ENCODE data around the gene GIGYF2.

The GIGYF2 gene

GRCh38 chr2:232761301-232761907 lies 64.3 kb downstream of the GIGYF2 start:
- no peak for DNase-seq (ENCODE audit: low read depth)

DNA sequence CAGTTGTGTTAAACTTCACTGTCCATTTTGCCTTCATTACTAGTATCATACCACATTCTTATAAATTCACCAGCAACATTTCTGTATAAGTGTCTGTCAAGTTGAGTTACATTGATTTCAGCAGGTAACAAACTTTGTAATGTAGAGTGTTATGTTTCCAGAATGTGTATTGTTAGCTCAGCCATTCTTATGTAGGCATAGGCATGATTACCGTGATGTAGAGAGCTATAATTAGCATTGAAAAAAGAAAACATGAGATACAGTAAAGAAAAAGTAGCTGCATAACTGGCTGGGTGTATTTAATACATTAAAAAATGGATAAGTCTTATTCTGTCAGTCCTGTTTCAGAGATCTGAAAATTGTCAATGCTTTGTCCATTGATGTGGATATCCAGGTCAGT lies 70.7 kb downstream of the GIGYF2 start:
- no peak for DNase-seq (ENCODE audit: low read depth)

- no peak for DNase-seq (ENCODE audit: low read depth)
These were observed 73.1 kb downstream of the GIGYF2 start for GRCh38 chr2:232770207-232770606.

- no peak for DNase-seq (ENCODE audit: low read depth)
These were observed 74.7 kb downstream of the GIGYF2 start for GRCh38 chr2:232771870-232772269.

DNA sequence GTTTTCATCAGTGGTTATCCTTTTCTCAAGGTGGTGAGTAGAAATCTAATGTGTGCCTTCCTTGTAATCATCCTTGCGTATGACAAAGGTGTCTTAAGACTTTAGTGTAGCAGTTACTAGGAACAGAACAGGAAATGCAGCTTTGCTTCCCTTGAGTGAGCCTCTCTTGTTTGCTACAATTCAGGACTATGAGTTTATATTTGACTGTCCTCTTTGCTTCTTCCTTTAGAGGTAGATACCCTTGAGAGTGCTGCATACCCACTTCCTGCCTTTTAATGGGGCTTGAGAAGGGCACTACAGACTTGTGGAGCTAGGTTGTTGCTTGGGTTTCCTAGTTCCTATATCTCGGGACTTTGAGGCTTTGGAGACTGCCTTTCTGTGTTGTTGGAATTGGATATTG lies 75.4 kb downstream of the GIGYF2 start:
- no peak for DNase-seq (ENCODE audit: low read depth)

GRCh38 chr2:232773815-232774214 lies 76.7 kb downstream of the GIGYF2 start:
- DNase-seq (ENCODE audit: low read depth) = no peak

- no peak for DNase-seq (ENCODE audit: low read depth)
These were observed 79.3 kb downstream of the GIGYF2 start, which contains the start of gene KCNJ13 for GRCh38 chr2:232776435-232776834. Gene KCNJ13 (minus strand): TSS chr2:232776565. CDS start chr2:232771362, 5,203 bp downstream.

DNA sequence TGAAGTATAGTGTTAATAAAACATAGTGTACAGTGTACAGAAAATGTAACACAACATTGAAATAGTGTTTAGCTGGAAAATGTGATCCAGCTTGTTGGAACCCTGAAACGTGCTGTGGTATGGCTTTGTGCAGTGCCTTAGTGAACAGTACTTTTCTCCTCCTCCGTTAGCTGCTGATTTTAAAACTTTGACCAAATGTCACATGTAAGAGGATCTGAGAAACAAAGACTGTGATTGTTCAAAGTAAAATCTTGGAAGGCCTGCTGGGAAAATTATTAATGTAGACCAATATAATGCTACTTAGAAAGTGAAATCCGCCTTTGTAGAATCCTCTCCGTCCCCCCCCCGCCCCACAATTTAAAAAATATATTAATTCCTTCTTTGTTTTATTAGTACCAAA lies 80.1 kb downstream of the GIGYF2 start:
- no peak for DNase-seq (ENCODE audit: low read depth)

- DNase-seq (ENCODE audit: low read depth) = no peak
These were observed 82.3 kb downstream of the GIGYF2 start for GRCh38 chr2:232779465-232779864.

DNA sequence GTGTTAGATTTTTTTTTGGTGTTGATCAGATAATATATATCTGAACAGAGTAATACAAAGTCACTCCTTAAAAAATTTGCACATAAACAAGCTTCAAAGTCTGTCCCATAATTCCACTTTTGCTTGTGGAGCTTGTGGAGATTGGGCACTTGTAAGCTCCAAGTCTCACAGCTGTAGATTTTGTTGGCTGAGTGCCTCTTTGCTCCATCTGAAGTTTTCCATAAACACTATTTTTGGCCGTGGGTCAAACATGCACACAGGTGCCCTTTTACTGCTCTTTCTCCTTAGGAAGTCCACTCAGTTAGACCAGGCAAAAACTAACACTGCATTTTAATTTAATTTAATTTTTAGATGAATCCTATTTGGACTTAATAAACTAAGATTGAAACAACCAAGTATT lies 82.8 kb downstream of the GIGYF2 start:
- no peak for DNase-seq (ENCODE audit: low read depth)

- no peak for DNase-seq (ENCODE audit: low read depth)
These were observed 84.6 kb downstream of the GIGYF2 start for GRCh38 chr2:232781765-232782164.

GRCh38 chr2:232783278-232783677 lies 86.1 kb downstream of the GIGYF2 start:
- no peak for DNase-seq (ENCODE audit: low read depth)

DNA sequence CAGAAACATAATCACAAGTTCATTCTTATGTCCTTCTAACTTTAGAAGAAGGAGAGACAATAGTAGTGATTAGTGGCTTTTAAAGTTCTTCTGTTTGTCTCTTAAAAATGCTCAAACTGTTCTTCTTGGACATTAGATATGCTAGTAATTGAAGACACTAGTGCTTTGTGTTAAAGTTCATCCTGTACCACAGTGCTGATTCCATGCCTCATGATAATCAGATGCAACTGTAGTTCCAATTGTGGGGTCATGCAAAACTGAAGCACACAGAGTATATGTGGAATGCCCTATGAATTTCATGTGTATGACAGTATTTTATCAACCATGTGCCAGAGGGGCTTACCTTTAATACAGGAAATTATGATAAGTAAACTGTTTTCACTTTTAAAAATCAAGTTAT lies 90.7 kb downstream of the GIGYF2 start:
- DNase-seq (ENCODE audit: low read depth) = no peak

DNA sequence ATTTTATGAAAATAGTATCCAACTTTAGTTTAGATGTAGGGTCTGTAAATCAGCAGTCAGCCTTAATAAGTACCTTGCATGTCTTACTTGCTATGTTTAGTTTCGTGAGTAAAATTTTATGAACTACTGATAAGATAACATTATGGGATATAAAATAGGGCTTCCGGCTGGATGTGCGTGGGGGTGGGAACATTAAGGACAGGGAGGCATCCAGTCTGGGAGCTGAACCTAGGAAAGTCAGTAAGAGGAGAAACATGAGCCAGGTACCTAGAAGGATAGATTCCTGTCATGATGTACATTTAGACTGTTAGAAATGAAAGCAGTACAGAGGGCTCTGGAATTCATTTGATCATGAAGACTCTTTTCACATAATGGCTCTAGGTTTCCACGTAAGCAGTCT lies 92.0 kb downstream of the GIGYF2 start:
- DNase-seq (ENCODE audit: low read depth) = no peak

DNA sequence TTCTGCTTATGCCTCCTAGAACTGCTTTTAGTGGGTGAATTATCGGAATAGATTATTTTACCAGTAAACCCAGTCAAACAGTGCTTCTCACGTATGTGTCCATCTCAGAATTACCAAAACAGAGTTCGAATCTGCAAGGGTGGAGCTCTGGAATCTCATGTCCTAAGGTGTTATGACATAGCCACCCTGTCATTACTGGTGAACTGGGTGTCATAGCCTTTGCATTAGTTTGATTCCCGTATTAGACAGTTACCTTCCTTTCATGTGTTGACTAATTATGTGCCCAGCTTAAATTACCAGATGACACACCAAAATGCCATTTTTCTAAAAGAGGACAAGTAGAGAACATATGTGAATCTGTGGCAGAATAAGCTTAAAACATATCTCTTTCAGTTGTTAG lies 94.4 kb downstream of the GIGYF2 start:
- no peak for DNase-seq (ENCODE audit: low read depth)

DNA sequence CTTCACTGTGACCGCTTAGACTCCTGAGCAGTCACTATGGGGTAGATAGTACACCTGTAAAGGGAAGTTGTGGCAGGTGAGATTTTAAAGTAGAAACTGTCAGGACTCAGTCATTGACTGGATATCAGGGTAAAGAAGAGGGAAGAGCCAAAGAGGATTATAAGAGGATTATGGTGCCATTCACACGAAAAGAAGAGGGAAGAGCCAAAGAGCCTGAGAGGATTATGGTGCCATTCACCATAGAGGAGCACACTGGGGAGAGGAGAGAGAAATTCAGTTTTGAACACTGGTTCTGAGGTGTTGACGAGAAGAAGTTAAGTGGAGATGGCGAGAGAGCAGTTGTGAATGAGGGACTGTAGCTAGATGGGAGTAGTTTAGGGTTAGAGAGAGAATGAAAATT lies 96.1 kb downstream of the GIGYF2 start:
- no peak for DNase-seq (ENCODE audit: low read depth)

- no peak for DNase-seq (ENCODE audit: low read depth)
These were observed 97.8 kb downstream of the GIGYF2 start for GRCh38 chr2:232794981-232795380.

GRCh38 chr2:232795920-232796319 lies 98.8 kb downstream of the GIGYF2 start:
- DNase-seq (ENCODE audit: low read depth) = no peak

- DNase-seq (ENCODE audit: low read depth) = no peak
These were observed 101.1 kb downstream of the GIGYF2 start for GRCh38 chr2:232798187-232798586.

GRCh38 chr2:232800166-232800565 lies 103.0 kb downstream of the GIGYF2 start:
- DNase-seq (ENCODE audit: low read depth) = no peak

DNA sequence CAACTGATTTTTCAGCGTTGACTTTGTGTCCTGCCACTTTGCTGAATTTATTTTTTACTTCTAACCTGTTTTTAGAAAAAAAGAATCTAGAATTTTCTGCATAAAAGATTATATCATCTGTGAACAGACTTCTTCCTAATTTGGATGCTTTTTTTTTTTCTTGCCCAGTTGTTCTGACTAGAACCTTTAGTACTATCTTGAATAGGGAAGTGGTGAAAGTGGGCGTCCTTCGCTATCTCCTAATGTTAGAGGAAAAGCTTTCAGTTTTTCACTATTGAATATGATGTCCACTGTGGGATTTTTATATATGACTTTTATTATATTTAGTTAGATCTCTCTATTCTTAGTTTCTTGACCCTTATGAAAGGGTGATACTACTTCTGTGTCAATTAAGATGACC lies 105.0 kb downstream of the GIGYF2 start:
- DNase-seq (ENCODE audit: low read depth) = no peak

GRCh38 chr2:232809349-232810124 lies 112.4 kb downstream of the GIGYF2 start:
- DNase-seq (ENCODE audit: low read depth) = no peak

GRCh38 chr2:232810444-232810843 lies 113.3 kb downstream of the GIGYF2 start:
- DNase-seq (ENCODE audit: low read depth) = no peak

- no peak for DNase-seq (ENCODE audit: low read depth)
These were observed 118.4 kb downstream of the GIGYF2 start for GRCh38 chr2:232815569-232815968.
